Astrocyte (in vitro differentiated cells and primary cell): ENCODE measurements around the gene GIMAP8. TPM values are rescaled to one million over a fixed set of nuclear protein-coding genes. Genes with fewer than 3 reads are reported as not detected.

ENCODE experiments used
- DNase-seq: peaks from one replicate; pipeline ENCODE4 v3.0.0-alpha.2; 2010; ENCODE audit warnings: low read depth
- FAIRE-seq: peaks from 2 replicates; lab custom pipeline; 2011; peaks lifted over from hg19 to GRCh38; lab: Jason Lieb, UNC
- H2AFZ ChIP-seq: 2 replicates; pipeline ENCODE4 v1.6.0; 2012; ENCODE audit warnings: low read depth, low read length, inconsistent platforms
- H3K27ac ChIP-seq: 2 replicates; pipeline ENCODE4 v1.5.1; 2011; ENCODE audit warnings: low read depth, low read length, inconsistent platforms
- H3K27me3 ChIP-seq: 2 replicates; pipeline ENCODE4 v1.6.0; 2011; ENCODE audit warnings: low read length, inconsistent platforms; ENCODE audit not compliant: insufficient read depth
- H3K36me3 ChIP-seq: 2 replicates; pipeline ENCODE4 v1.5.1; 2011; ENCODE audit warnings: low read length, inconsistent platforms; ENCODE audit not compliant: insufficient read depth
- H3K4me1 ChIP-seq: 2 replicates; pipeline ENCODE4 v1.5.1; 2011; ENCODE audit warnings: low read length, inconsistent platforms; ENCODE audit not compliant: insufficient read depth
- H3K4me2 ChIP-seq: 2 replicates; pipeline ENCODE4 v1.6.0; 2012; ENCODE audit warnings: low read length, inconsistent platforms
- H3K4me3 ChIP-seq: 2 replicates; pipeline ENCODE4 v1.5.1; 2011; ENCODE audit warnings: low read depth, mild to moderate bottlenecking, low read length, inconsistent platforms; ENCODE audit not compliant: insufficient read depth
- H3K79me2 ChIP-seq: 2 replicates; pipeline ENCODE4 v1.6.0; 2012; ENCODE audit warnings: mild to moderate bottlenecking, low read length, inconsistent platforms; ENCODE audit not compliant: insufficient read depth
- H3K9ac ChIP-seq: 2 replicates; pipeline ENCODE4 v1.6.0; 2012; ENCODE audit warnings: mild to moderate bottlenecking, low read length, inconsistent platforms
- H3K9me3 ChIP-seq: 2 replicates; pipeline ENCODE4 v1.5.1; 2012; ENCODE audit warnings: low read depth, mild to moderate bottlenecking, low read length, inconsistent platforms; ENCODE audit not compliant: insufficient read depth
- H4K20me1 ChIP-seq: 2 replicates; pipeline ENCODE4 v1.6.0; 2012; ENCODE audit warnings: low read length, inconsistent platforms; ENCODE audit not compliant: insufficient read depth
- H3K27ac Mint-ChIP-seq: one replicate; pipeline ENCODE4 v1.8.0; 2021; ENCODE audit warnings: mild to moderate bottlenecking, mixed read lengths; ENCODE audit not compliant: unreplicated experiment
- H3K27me3 Mint-ChIP-seq: one replicate; pipeline ENCODE4 v1.8.0; 2021; ENCODE audit warnings: low read depth, mixed read lengths; ENCODE audit not compliant: unreplicated experiment
- H3K36me3 Mint-ChIP-seq: one replicate; pipeline ENCODE4 v1.8.0; 2021; ENCODE audit warnings: low read depth, mixed read lengths; ENCODE audit not compliant: unreplicated experiment
- H3K4me1 Mint-ChIP-seq: one replicate; pipeline ENCODE4 v1.8.0; 2021; ENCODE audit warnings: low read depth, mixed read lengths; ENCODE audit not compliant: unreplicated experiment
- H3K4me3 Mint-ChIP-seq: one replicate; pipeline ENCODE4 v1.8.0; 2021; ENCODE audit warnings: mild to moderate bottlenecking, moderate library complexity, mixed read lengths; ENCODE audit not compliant: unreplicated experiment
- H3K9me3 Mint-ChIP-seq: one replicate; pipeline ENCODE4 v1.8.0; 2021; ENCODE audit warnings: mild to moderate bottlenecking, mixed read lengths; ENCODE audit not compliant: unreplicated experiment
- CTCF ChIP-seq: IDR thresholded peaks from 2 replicates; pipeline ENCODE4 v1.5.1; 2011; ENCODE audit warnings: low read depth, mild to moderate bottlenecking, inconsistent platforms, low read length, moderate library complexity; ENCODE audit not compliant: insufficient read depth
- EZH2 ChIP-seq: IDR thresholded peaks from 2 replicates; pipeline ENCODE4 v1.6.1; 2012; ENCODE audit warnings: mild to moderate bottlenecking, low read length, inconsistent platforms; ENCODE audit not compliant: insufficient read depth
- total RNA-seq: library from RNA; stranded (reverse); gene quantifications from 2 replicates; pipeline ENCODE4 v1.2.1, GENCODE V29; 2021

GIMAP8 gene
- total RNA-seq, 1 donor from 2014 or later = not detected

GRCh38 chr7:150507947-150508602 lies 57.6 kb downstream of the GIMAP8 start:
- Mint-ChIP-seq H3K36me3 (no peaks in the 10 kb centered on the region), H3K9me3 (no peaks in the 10 kb centered on the region), H3K27ac (no peak overlapping the region), H3K4me1 (no peaks in the 10 kb centered on the region), H3K4me3 (no peak overlapping the region), H3K27me3 (peaks cover 3% of the 10 kb centered on the region)
- Histone ChIP-seq H3K9me3 (no peaks in the 10 kb centered on the region), H4K20me1 (no peaks in the 10 kb centered on the region), H3K4me3 (no peak overlapping the region), H3K79me2 (no peaks in the 10 kb centered on the region), H3K9ac (no peak overlapping the region), H3K27me3 (no peaks in the 10 kb centered on the region), H3K36me3 (no peaks in the 10 kb centered on the region), H3K4me1 (no peaks in the 10 kb centered on the region), H3K4me2 (no peak overlapping the region), H2AFZ (no peak overlapping the region), H3K27ac (no peak overlapping the region)
- no peak for TF ChIP-seq EZH2
- TF ChIP-seq CTCF = no peak
- no peak for FAIRE-seq
- no peak for DNase-seq

- no peaks in the 10 kb centered on the region for H3K36me3 ChIP-seq
- Mint-ChIP-seq H3K4me3 (no peak overlapping the region), H3K36me3 (no peaks in the 10 kb centered on the region), H3K27ac (no peak overlapping the region), H3K9me3 (no peaks in the 10 kb centered on the region), H3K4me1 (no peaks in the 10 kb centered on the region), H3K27me3 (peaks cover 3% of the 10 kb centered on the region)
- no peaks in the 10 kb centered on the region for H3K27me3 ChIP-seq
- H3K9me3 ChIP-seq = no peaks in the 10 kb centered on the region
- no peak overlapping the region for H2AFZ ChIP-seq
- H3K9ac ChIP-seq = no peak overlapping the region
- no peak for FAIRE-seq
- no peak for DNase-seq
- no peak overlapping the region for H3K4me3 ChIP-seq
- H3K4me1 ChIP-seq = no peaks in the 10 kb centered on the region
- TF ChIP-seq EZH2 (no peak), CTCF (no peak)
- H4K20me1 ChIP-seq = no peaks in the 10 kb centered on the region
- no peak overlapping the region for H3K27ac ChIP-seq
- H3K4me2 ChIP-seq = no peak overlapping the region
- no peaks in the 10 kb centered on the region for H3K79me2 ChIP-seq
Observed at GRCh38 chr7:150511048-150511447, 60.6 kb downstream of the GIMAP8 start.

GRCh38 chr7:150513758-150514157 lies 63.3 kb downstream of the GIMAP8 start:
- Histone ChIP-seq H3K9me3 (no peaks in the 10 kb centered on the region), H3K4me1 (no peaks in the 10 kb centered on the region), H3K27ac (no peak overlapping the region), H3K4me3 (no peak overlapping the region), H4K20me1 (no peaks in the 10 kb centered on the region), H3K4me2 (no peak overlapping the region), H3K36me3 (no peaks in the 10 kb centered on the region), H3K9ac (no peak overlapping the region), H2AFZ (no peak overlapping the region), H3K27me3 (no peaks in the 10 kb centered on the region), H3K79me2 (no peaks in the 10 kb centered on the region)
- Mint-ChIP-seq H3K36me3 (no peaks in the 10 kb centered on the region), H3K4me3 (no peak overlapping the region), H3K27me3 (peaks cover 3% of the 10 kb centered on the region), H3K27ac (no peak overlapping the region), H3K4me1 (no peaks in the 10 kb centered on the region), H3K9me3 (no peaks in the 10 kb centered on the region)
- no peak for FAIRE-seq
- no peak for DNase-seq
- TF ChIP-seq EZH2 (no peak), CTCF (no peak)
